ENCODE data around the gene TSEN34. TPM values are rescaled to one million over a fixed set of nuclear protein-coding genes. Genes with fewer than 3 reads are reported as not detected.

TSEN34 gene
- total and polyA plus RNA-seq, 7 donors, result 15.5 to 44.6 (median 20.2) TPM

- intact Hi-C loops (cut with DNase I), result loop anchor here in 1 of 2 donors (5.0 kb wide), 1 partner anchor 666 kb away; no protein-coding TSS in a partner anchor
- H3K9me3 ChIP-seq, result no peaks in the 10 kb centered on the region
- peaks cover 17% of the 10 kb centered on the region for H3K4me1 ChIP-seq
- H3K27ac ChIP-seq, result peak overlapping the region; percentile 99
- H3K4me3 ChIP-seq, result peak overlapping the region; percentile 75
- DNase-seq (no peak), ATAC-seq (no peak)
- peaks cover under 1 to 22% of the 10 kb centered on the region in 2 donors for H3K36me3 ChIP-seq (ENCODE audit: insufficient read depth in 1 of 2, low read depth in 1 of 2)
- TF ChIP-seq CTCF (IDR thresholded peaks at IDR 0.05), result no peak
- 34 to 42% (median 42%) methylated on average over 11 to 12 of the region's 12 CpGs for WGBS, 3 donors
- no peaks in the 10 kb centered on the region for H3K27me3 ChIP-seq (ENCODE audit: insufficient read depth in 3 of 3, low read length in 2 of 3)
These were observed 2.8 kb upstream of the TSEN34 start for GRCh38 chr19:54188215-54188871.

- H3K27ac ChIP-seq, result peak within 1 kb of the TSS; percentile 99
- WGBS, 3 donors, result 0 to 1% (median 1%) methylated on average over 50 to 64 of the region's 64 CpGs
- peak; percentile 26 for TF ChIP-seq CTCF (IDR thresholded peaks at IDR 0.05)
- peaks cover 6 to 31% of the 10 kb centered on the region in 2 donors for H3K36me3 ChIP-seq (ENCODE audit: insufficient read depth in 1 of 2, low read depth in 1 of 2)
- no peaks in the 10 kb centered on the region for H3K27me3 ChIP-seq (ENCODE audit: insufficient read depth in 3 of 3, low read length in 2 of 3)
- H3K4me3 ChIP-seq, result peak within 1 kb of the TSS; percentile 75
- H3K4me1 ChIP-seq, result peaks cover 17% of the 10 kb centered on the region
- no peaks in the 10 kb centered on the region for H3K9me3 ChIP-seq
- intact Hi-C loops (cut with DNase I), result loop anchor here in 1 of 2 donors (5.0 kb wide), 1 partner anchor 667 kb away; no protein-coding TSS in a partner anchor
- ATAC-seq (peak; percentile 3 to 15 (median 5)), DNase-seq (no peak)
These were observed 1.9 kb upstream of the TSEN34 start, which contains the start of gene MBOAT7 for GRCh38 chr19:54189145-54189734. Gene MBOAT7, minus strand, starts transcription at chr19:54189580. Its CDS starts 1,072 bp downstream, at chr19:54188508.

- intact Hi-C loops (cut with DNase I), result loop anchor here in 1 of 2 donors (5.0 kb wide), 1 partner anchor 668 kb away; no protein-coding TSS in a partner anchor
- DNase-seq, result peak; percentile 100
- Histone ChIP-seq H3K36me3 (ENCODE audit: insufficient read depth in 1 of 2, low read depth in 1 of 2) (peaks cover 6 to 38% of the 10 kb centered on the region in 2 donors), H3K4me3 (peak overlapping the region; percentile 75), H3K27ac (peak overlapping the region; percentile 99), H3K27me3 (ENCODE audit: insufficient read depth in 3 of 3, low read length in 2 of 3) (no peaks in the 10 kb centered on the region), H3K9me3 (no peaks in the 10 kb centered on the region), H3K4me1 (peaks cover 17% of the 10 kb centered on the region)
- ATAC-seq, result peak; percentile 76 to 81 (median 79)
- TF ChIP-seq CTCF (IDR thresholded peaks at IDR 0.05), result no peak
- WGBS, 3 donors, result 0 to 1% (median 1%) methylated on average over 63 to 65 of the region's 65 CpGs
These were observed 1.2 kb upstream of the TSEN34 start for GRCh38 chr19:54189735-54190502.

GRCh38 chr19:54190503-54191010, 551 bp upstream of the TSEN34 start:
- Histone ChIP-seq H3K36me3 (ENCODE audit: insufficient read depth in 1 of 2, low read depth in 1 of 2) (peaks cover 6 to 44% of the 10 kb centered on the region in 2 donors), H3K27me3 (ENCODE audit: insufficient read depth in 3 of 3, low read length in 2 of 3) (no peaks in the 10 kb centered on the region), H3K4me1 (peaks cover 17% of the 10 kb centered on the region), H3K4me3 (peak overlapping the region; percentile 75), H3K9me3 (no peaks in the 10 kb centered on the region), H3K27ac (peak overlapping the region; percentile 99)
- 0 to 1% (median 0%) methylated on average over 56 of the region's 56 CpGs for WGBS, 3 donors
- intact Hi-C loops (cut with DNase I), result loop anchor here in 1 of 2 donors (1.0 kb wide), 1 partner anchor 10 kb away; the partner anchor contains the start of gene RPS9
- ATAC-seq (peak; percentile 74 to 81 (median 75)), DNase-seq (peak; percentile 99 to 100)
- no peak for TF ChIP-seq CTCF (IDR thresholded peaks at IDR 0.05)
